Measurements from ENCODE around the gene MNAT1. TPM values are rescaled to one million over a fixed set of nuclear protein-coding genes. Genes with fewer than 3 reads are reported as not detected.
"Not testable (repeated sequence)": the region's sequence is repeated elsewhere in the genome, so short reads cannot be mapped to it uniquely, and the experiment has no call there.

Gene MNAT1
- total RNA-seq, 2 experiments from 2014 or later, result 40.6 to 42.5 TPM

GRCh38 chr14:60789656-60790055 is 55.1 kb downstream of the MNAT1 start:
- POLR2A ChIA-PET, result no interaction called here

DNA sequence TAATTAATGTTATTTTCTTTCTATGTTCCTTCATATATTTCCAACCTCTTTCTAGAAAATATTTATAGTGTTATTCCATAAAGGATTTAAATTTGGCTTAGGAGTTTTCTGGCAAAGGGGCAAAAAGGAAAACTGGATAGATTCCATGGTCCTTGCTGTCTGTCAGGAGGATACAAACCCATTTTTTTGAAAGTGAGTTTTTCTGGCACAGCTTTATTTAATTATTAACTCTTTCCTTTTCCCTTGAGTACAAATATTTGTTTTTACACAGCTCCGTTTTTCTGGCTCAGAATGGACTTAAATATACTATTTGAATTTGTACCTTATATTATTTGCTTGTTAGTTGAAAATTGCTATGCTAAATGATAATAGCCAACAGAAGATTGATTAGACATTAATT is 56.3 kb downstream of the MNAT1 start:
- CTCF ChIA-PET, result no interaction called here
- POLR2A ChIA-PET, result no interaction called here

More at GRCh38 chr14:60789656-60790055, 55.1 kb downstream of the MNAT1 start:
- CTCF ChIA-PET, result no interaction called here

DNA sequence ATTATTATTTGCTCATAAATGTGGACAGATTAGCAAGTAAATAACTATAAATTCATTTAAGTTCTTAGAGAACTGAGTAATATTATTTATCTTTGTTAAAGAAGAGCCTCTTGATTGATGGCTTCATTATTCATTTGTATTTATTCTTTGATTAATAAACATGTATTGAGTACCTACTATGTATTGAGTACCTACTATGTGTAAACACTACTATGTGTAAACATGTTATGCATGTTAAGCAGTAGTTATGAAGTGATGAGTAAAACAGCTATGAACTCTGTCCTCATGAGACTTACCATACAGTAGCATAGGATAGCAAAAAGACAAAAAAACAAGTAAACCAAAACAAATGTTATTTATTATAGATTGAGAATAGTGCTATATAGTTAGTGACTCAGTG is 61.9 kb downstream of the MNAT1 start:
- CTCF ChIA-PET, result no interaction called here

DNA sequence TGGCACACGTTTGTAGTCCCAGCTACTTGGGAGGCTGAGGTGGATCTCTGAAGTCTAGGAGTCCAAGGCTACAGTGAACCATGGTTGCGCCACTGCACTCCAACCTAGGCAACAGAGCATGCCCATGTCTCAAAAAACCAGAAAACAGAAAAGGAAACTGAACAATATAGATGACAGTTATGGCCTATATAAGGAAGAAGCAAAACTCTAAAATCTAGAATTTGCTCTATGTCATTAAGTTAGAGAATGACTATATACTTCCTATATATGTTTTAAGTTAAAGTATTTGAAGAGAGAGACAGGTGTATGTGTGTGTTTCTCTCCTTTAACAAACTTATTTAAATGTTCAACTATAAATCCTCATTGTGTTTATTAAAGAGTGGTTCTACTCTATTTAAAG is 65.8 kb downstream of the MNAT1 start:
- ChIA-PET POLR2A (no interaction called here), CTCF (no interaction called here)

More for the DNA sequence above, 61.9 kb downstream of the MNAT1 start:
- POLR2A ChIA-PET, result no interaction called here

DNA sequence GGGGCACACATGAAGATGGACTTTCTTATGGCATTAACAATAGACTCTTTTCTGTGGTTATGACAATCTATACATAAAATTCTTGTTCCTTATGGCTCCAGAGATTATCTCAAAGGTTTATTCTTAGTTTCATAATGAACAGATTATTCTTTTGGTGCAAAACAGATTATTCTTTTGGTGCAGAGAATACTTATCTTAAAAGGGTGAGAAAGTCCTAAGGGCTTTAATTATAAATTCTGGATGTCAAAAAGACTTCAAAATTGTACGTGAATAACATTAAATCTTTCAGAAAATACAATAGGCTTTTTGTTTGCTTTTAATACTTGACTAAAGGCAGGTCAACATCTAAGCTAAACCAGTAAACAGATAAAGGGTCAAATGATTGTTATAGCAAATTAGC is 69.3 kb downstream of the MNAT1 start:
- ChIA-PET CTCF (no interaction called here), POLR2A (no interaction called here)

GRCh38 chr14:60805841-60806430 is 71.4 kb downstream of the MNAT1 start:
- ChIA-PET POLR2A (no interaction called here), CTCF (interaction anchor here (0.9 kb wide), 1 partner anchor 37 kb away, joined by 3 read pairs; no protein-coding TSS in a partner anchor)

- ChIA-PET POLR2A (no interaction called here), CTCF (interaction anchor here (0.5 kb wide), 1 partner anchor 66 kb away, joined by 3 read pairs; no protein-coding TSS in a partner anchor)
Measured at GRCh38 chr14:60807247-60807646, 72.7 kb downstream of the MNAT1 start.

DNA sequence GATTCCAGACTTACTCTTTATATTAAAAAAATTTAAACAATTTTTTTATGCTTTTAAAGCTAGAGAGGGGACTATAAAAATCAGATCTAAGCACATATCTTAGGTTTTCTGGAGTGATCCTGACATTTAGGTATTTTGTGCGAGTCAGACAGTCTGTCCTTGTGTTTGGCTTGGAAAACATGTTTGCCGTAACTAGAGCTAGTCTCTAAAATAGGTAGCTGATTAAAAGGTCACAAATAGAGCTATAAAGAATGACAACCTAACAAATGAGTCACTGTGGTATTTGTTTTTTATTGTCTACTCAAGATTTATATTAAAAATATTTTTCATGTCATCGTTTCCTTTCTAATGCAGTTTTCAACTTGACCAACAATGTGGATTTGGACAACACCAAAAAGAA is 73.4 kb downstream of the MNAT1 start:
- CTCF ChIA-PET, result no interaction called here
- POLR2A ChIA-PET, result no interaction called here

- POLR2A ChIA-PET, result no interaction called here
Measured at GRCh38 chr14:60812987-60813386, 78.4 kb downstream of the MNAT1 start.

GRCh38 chr14:60815371-60815770 is 80.8 kb downstream of the MNAT1 start:
- ChIA-PET POLR2A (no interaction called here), CTCF (no interaction called here)

More at GRCh38 chr14:60812987-60813386, 78.4 kb downstream of the MNAT1 start:
- CTCF ChIA-PET, result no interaction called here

GRCh38 chr14:60817113-60817512 is 82.6 kb downstream of the MNAT1 start:
- POLR2A ChIA-PET, result no interaction called here
- CTCF ChIA-PET, result no interaction called here

- POLR2A ChIA-PET, result no interaction called here
- CTCF ChIA-PET, result no interaction called here
Measured at GRCh38 chr14:60819575-60819974, 85.0 kb downstream of the MNAT1 start.

GRCh38 chr14:60838601-60839000 is 104.0 kb downstream of the MNAT1 start:
- ChIA-PET CTCF (no interaction called here), POLR2A (no interaction called here)

GRCh38 chr14:60839057-60839456 is 104.5 kb downstream of the MNAT1 start:
- ChIA-PET CTCF (no interaction called here), POLR2A (no interaction called here)

DNA sequence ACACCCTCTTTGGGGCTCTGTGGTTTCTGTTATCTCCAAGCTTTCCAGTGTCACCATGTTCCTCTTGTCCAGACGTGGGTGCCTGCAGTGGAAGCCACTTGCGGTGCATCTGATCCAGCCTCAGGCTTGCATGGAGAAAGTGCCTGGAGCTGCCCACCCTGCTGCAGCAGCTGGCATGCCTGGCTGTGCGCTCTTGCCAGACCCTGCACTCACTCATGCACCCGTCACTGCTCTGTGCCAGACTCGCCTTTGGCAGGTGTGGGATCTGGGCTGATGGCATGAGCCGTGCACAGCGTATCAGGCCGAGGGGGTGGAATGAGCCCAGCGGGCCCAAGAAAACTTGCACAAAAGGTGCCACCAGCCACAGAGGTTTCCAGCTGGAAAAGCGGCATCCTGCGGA is 105.1 kb downstream of the MNAT1 start:
- ChIA-PET CTCF (no interaction called here), POLR2A (no interaction called here)

DNA sequence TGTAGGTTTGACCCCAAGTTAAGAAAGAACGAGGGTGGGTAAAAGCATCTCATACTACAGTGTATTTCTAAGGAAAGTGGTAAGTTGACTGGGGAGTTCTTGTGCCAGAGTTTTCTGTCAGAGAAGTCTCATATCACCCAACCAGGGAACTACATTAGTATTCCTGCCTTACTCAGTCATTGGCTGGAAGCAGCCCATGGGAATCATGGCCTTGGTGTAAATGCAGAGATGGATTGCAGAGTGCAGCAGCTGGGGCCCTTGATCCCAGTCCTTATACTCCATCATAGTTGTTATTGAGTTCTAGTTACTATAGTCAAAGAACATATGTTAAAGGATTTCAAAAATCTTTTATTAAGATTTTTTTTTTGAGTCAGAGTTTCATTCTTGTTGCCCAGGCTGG is 105.8 kb downstream of the MNAT1 start:
- POLR2A ChIA-PET, result no interaction called here
- CTCF ChIA-PET, result no interaction called here

DNA sequence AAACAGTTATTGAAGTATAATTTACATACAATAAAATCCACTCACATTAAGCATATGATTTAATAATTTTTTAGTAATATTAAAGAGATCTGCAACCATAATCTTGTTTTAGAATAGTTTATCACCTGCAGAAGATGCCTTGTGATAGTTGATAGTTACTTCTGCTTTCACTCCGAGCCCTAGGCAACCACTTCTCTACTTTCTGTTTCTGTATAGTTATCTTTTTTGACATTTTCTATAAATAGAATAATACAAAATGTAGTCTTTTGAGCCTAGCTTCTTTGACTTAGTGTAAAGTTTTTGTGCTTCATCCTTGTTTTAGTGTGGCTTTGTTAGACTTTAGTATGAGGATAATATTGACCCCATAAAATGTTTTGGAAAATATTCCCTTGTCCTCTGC is 111.0 kb downstream of the MNAT1 start:
- ChIA-PET POLR2A (no interaction called here), CTCF (no interaction called here)

DNA sequence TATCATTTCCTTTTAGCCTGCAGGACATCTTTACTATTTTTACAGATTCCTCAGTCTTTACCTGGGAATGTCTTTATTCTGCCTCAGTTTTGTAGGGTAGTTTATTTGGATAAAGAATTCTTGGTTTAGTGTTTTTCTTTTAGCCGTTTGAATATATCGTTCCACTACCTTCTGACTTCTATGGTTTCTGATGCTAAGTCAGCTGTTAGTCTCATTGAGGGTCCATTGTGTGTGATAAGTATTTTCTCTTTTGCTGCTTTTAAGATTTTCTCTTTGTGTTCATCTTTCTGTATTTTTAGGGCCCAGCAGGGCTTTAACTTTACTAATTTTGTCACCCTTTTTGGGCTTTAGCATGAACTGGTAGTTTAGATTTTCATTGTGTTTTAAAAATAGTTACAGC is 113.5 kb downstream of the MNAT1 start:
- ChIA-PET POLR2A (no interaction called here), CTCF (no interaction called here)

- POLR2A ChIA-PET, CTCF ChIA-PET: not testable (repeated sequence)
Measured at GRCh38 chr14:60851692-60852091, 117.1 kb downstream of the MNAT1 start.

DNA sequence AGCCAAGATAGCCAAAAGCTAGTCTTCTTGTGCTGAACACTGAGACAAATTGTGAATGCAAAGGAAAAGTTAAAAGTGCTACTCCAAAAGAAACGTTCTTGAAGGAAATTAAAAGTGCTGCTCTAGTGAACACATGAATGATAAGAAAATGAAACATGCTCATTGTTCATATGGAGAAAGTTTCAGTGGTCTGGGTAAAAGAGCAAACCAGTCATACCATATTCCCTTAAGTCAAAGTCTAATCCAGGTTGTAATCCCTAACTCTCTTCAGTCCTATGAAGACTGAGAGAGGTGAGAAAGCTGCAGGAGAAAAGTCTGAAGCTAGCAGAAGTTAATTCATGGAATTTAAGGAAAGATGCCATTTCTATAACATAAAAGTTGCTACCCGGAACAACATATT is 121.5 kb downstream of the MNAT1 start:
- CTCF ChIA-PET, result no interaction called here

DNA sequence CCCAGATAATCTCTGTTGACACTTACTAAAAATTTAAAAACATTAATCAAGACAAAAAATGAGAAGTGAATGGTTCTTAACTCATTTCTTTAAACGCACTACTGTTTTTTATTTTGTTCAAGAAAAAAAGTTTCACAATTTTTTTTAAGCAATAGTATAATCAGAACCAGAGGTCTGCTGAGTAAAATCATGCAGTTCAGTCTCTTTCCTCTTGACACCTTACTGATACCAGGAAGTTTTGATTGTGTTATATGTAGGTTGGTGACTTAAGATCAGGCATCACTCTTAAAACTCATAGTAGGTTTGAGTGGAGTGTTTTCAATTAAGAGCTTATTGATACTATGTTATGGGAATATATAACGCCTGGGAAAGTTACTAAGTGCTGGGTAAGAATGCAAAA is 125.0 kb downstream of the MNAT1 start:
- ChIA-PET POLR2A (no interaction called here), CTCF (interaction anchor here (0.6 kb wide), 1 partner anchor 99 kb away, joined by 3 read pairs; no protein-coding TSS in a partner anchor)

More for the DNA sequence above, 121.5 kb downstream of the MNAT1 start:
- POLR2A ChIA-PET, result interaction anchor here (0.6 kb wide), 1 partner anchor 944 kb away, joined by 4 read pairs; no protein-coding TSS in a partner anchor

- CTCF ChIA-PET, result no interaction called here
- POLR2A ChIA-PET, result no interaction called here
Measured at GRCh38 chr14:60861545-60862140, 127.1 kb downstream of the MNAT1 start.
